ENCODE measurements around the gene CHAT. TPM values are rescaled to one million over a fixed set of nuclear protein-coding genes. Genes with fewer than 3 reads are reported as not detected.

Gene CHAT
- total RNA-seq, 6 experiments from 2014 or later: not detected

DNA sequence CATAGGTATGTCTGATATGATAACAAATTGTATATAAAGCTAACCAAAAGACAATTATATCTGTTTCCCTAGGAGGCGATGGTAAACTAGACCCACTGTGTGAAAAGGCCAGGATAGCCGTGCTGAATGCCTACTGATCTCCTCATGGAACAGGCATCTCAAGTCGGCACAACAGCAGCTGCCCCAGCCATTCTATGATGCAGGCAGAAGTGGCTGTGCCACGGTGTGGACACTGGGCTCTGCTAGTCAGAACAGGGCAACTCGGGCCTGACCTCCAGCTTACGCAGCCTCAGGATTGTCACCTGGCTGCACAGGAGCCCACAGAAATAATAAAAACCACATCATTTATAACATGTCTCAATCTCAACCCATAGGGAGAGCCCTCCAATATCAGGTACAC is 80.6 kb downstream of the CHAT start:
- TF ChIP-seq, protein P1, sequence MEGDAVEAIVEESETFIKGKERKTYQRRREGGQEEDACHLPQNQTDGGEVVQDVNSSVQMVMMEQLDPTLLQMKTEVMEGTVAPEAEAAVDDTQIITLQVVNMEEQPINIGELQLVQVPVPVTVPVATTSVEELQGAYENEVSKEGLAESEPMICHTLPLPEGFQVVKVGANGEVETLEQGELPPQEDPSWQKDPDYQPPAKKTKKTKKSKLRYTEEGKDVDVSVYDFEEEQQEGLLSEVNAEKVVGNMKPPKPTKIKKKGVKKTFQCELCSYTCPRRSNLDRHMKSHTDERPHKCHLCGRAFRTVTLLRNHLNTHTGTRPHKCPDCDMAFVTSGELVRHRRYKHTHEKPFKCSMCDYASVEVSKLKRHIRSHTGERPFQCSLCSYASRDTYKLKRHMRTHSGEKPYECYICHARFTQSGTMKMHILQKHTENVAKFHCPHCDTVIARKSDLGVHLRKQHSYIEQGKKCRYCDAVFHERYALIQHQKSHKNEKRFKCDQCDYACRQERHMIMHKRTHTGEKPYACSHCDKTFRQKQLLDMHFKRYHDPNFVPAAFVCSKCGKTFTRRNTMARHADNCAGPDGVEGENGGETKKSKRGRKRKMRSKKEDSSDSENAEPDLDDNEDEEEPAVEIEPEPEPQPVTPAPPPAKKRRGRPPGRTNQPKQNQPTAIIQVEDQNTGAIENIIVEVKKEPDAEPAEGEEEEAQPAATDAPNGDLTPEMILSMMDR (IDR thresholded peaks at IDR 0.05): no peak
- no peak for TF ChIP-seq POLR2A (IDR thresholded peaks at IDR 0.05)
- no peak overlapping the region for H3K4me3 ChIP-seq
- intact Hi-C loops (cut with DNase I): no loop called here
- H3K27me3 ChIP-seq: no peaks in the 10 kb centered on the region
- no peaks in the 10 kb centered on the region for H3K36me3 ChIP-seq
- no peak overlapping the region for H3K27ac ChIP-seq
- whole genome bisulfite sequencing (ENCODE audit: insufficient coverage, low coverage, low lambda C conversion rate, missing lambda C conversion rate): 43% methylated on average over 1 of the region's 6 CpGs
- H3K9me3 ChIP-seq: no peaks in the 10 kb centered on the region
- no peak for ATAC-seq
- no peak for DNase-seq
- no peaks in the 10 kb centered on the region for H3K4me1 ChIP-seq

DNA sequence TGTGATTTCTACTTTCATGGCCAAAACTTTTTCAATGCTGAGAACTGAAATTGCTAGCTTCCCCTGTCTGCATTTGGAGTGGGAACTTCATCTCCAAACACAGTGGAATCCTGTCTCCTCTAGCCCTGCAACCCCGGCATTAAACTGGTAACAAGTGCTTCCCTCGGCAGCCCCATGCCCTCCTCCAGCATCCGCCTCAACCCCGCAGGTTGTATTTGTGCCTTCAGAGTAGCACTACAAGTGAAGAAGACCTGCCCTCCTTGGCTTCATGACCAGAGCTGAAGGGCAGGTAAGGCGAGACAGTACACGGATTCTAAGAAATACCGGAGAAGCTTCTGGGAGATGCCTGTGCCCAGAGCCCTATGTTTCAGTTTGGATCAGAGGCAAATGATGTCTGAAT is 82.5 kb downstream of the CHAT start:
- no peak overlapping the region for H3K27ac ChIP-seq
- TF ChIP-seq, protein P1 (IDR thresholded peaks at IDR 0.05): no peak
- no peak for TF ChIP-seq POLR2A (IDR thresholded peaks at IDR 0.05)
- 64% methylated on average over 7 of the region's 7 CpGs for WGBS (ENCODE audit: insufficient coverage, low coverage, low lambda C conversion rate, missing lambda C conversion rate)
- no peaks in the 10 kb centered on the region for H3K4me1 ChIP-seq
- DNase-seq: no peak
- H3K9me3 ChIP-seq: no peaks in the 10 kb centered on the region
- no peaks in the 10 kb centered on the region for H3K36me3 ChIP-seq
- H3K4me3 ChIP-seq: no peak overlapping the region
- intact Hi-C loops (cut with DNase I): no loop called here
- no peaks in the 10 kb centered on the region for H3K27me3 ChIP-seq
- ATAC-seq: no peak

DNA sequence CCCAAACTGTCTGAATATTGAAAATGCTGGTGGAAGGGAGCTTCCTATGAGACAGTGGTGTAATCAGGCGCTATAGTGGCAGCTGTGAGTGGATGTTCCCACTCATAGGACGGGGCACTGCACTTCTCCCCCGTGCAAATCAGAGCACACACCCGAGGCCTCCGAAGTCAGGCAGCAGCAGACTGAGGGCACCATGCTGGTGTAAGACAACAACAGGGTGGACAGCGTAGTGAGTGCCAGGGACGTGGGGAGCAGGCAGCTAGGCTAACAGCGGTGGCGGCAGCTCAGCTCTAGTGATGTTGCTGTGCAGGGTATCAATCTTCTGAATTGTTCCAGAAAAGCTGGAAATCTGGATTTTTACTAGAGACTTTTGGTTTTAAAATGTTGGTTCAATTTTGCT is 84.8 kb downstream of the CHAT start:
- TF ChIP-seq POLR2A (IDR thresholded peaks at IDR 0.05): no peak
- TF ChIP-seq, protein P1 (IDR thresholded peaks at IDR 0.05): no peak
- no peaks in the 10 kb centered on the region for H3K36me3 ChIP-seq
- H3K27ac ChIP-seq: no peak overlapping the region
- H3K4me3 ChIP-seq: no peak overlapping the region
- H3K27me3 ChIP-seq: no peaks in the 10 kb centered on the region
- DNase-seq (no peak), ATAC-seq (no peak)
- H3K4me1 ChIP-seq: no peaks in the 10 kb centered on the region
- intact Hi-C loops (cut with DNase I): no loop called here
- 74% methylated on average over 3 of the region's 9 CpGs for WGBS (ENCODE audit: insufficient coverage, low coverage, low lambda C conversion rate, missing lambda C conversion rate)
- no peaks in the 10 kb centered on the region for H3K9me3 ChIP-seq

DNA sequence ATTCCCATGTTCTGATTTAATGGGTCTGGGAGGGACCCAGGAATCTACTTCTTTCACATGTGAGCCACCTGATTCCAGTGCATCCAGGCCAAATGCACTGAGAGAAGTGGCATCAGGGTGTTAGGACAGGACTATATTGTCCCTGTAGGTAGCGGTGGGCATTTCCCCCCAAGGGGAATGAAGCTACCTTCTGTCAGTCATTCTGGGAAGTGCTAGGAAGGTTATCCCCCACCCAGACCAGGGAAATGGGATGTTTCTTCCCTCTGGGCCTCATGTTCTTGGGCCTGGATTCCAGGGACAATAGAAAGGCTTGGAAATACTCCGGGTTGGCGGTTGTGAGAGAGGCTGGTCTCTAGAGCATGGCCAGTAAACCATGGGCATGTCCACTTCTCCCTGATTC is 86.4 kb downstream of the CHAT start:
- Histone ChIP-seq H3K9me3 (no peaks in the 10 kb centered on the region), H3K27me3 (no peaks in the 10 kb centered on the region), H3K36me3 (no peaks in the 10 kb centered on the region), H3K4me3 (no peak overlapping the region), H3K4me1 (no peaks in the 10 kb centered on the region), H3K27ac (no peak overlapping the region)
- ATAC-seq: no peak
- no peak for DNase-seq
- intact Hi-C loops (cut with DNase I): no loop called here
- 77% methylated on average over 3 of the region's 3 CpGs for WGBS (ENCODE audit: insufficient coverage, low coverage, low lambda C conversion rate, missing lambda C conversion rate)
- no peak for TF ChIP-seq POLR2A (IDR thresholded peaks at IDR 0.05)
- TF ChIP-seq, protein P1 (IDR thresholded peaks at IDR 0.05): no peak

DNA sequence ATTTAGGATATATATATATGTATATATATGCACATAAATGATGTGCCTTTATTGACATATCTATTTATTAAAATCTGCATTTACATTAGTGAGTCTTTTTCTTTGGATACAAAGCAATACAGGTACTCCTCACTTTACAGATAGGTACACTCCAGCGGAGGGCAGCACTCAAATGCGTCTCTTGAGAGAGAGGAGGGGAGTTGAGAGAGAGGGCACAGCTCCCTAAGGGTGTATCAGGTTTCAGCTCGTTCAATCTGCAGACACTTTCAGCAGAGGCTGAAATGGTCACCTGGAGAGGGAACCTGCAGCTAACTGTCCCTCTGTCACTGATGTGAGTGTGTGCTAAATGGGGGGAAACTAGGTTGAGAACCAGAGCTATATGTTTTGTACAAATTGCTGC is 87.2 kb downstream of the CHAT start:
- Histone ChIP-seq H3K9me3 (no peaks in the 10 kb centered on the region), H3K4me3 (no peak overlapping the region), H3K4me1 (no peaks in the 10 kb centered on the region), H3K27me3 (no peaks in the 10 kb centered on the region), H3K36me3 (no peaks in the 10 kb centered on the region), H3K27ac (no peak overlapping the region)
- intact Hi-C loops (cut with DNase I): no loop called here
- DNase-seq (no peak), ATAC-seq (no peak)
- 9% methylated on average over 3 of the region's 3 CpGs for WGBS (ENCODE audit: insufficient coverage, low coverage, low lambda C conversion rate, missing lambda C conversion rate)
- TF ChIP-seq, protein P1 (IDR thresholded peaks at IDR 0.05): no peak
- no peak for TF ChIP-seq POLR2A (IDR thresholded peaks at IDR 0.05)

All from right lobe of liver (tissue), 6 donors.